SK-N-SH treated with all-trans-retinoic acid at 6 μM for 48 hours (cell line): Measurements from ENCODE around the gene AQP5.

Experiments
- BACH2 ChIP-seq: fragments of 250-450 bp; sonication (Bioruptor Pico); IDR thresholded peaks from 2 replicates; pipeline ENCODE4 v1.9.0; 2021; ENCODE audit warnings: mild to moderate bottlenecking, borderline replicate concordance
- CSDC2 ChIP-seq: fragments of 250-450 bp; sonication (Bioruptor Pico); IDR thresholded peaks from 2 replicates; pipeline ENCODE4 v1.5.0; 2020; ENCODE audit warnings: mild to moderate bottlenecking, moderate library complexity
- ISL1 ChIP-seq: fragments of 250-450 bp; sonication (Bioruptor Pico); IDR thresholded peaks from 2 replicates; pipeline ENCODE4 v2.1.2; 2022; ENCODE audit warnings: mild to moderate bottlenecking, moderate library complexity
- OSR1 ChIP-seq: fragments of 250-450 bp; sonication (Bioruptor Pico); IDR thresholded peaks from 2 replicates; pipeline ENCODE4 v1.8.0; 2022; ENCODE audit warnings: moderate library complexity, mild to moderate bottlenecking, inconsistent platforms
- RARB ChIP-seq: fragments of 250-450 bp; sonication (Bioruptor Pico); IDR thresholded peaks from 2 replicates; pipeline ENCODE4 v1.8.0; 2021; ENCODE audit warnings: mild to moderate bottlenecking, moderate library complexity
- SNAI2 ChIP-seq: fragments of 250-450 bp; sonication (Bioruptor Pico); IDR thresholded peaks from 2 replicates; pipeline ENCODE4 v1.5.0; 2020; ENCODE audit warnings: mild to moderate bottlenecking, moderate library complexity
- ZC3H10 ChIP-seq: fragments of 250-450 bp; sonication (Bioruptor Pico); IDR thresholded peaks from 2 replicates; pipeline ENCODE4 v1.5.1; 2021; ENCODE audit warnings: mild to moderate bottlenecking, moderate library complexity
- ZFP3 ChIP-seq: fragments of 250-450 bp; sonication (Bioruptor Pico); IDR thresholded peaks from 2 replicates; pipeline ENCODE4 v1.5.0; 2020; ENCODE audit warnings: mild to moderate bottlenecking, moderate library complexity
- ZFP30 ChIP-seq: fragments of 450-650 bp; formaldehyde crosslinking; IDR thresholded peaks from 2 replicates; pipeline ENCODE4 v1.5.0; 2022; ENCODE audit warnings: mild to moderate bottlenecking, moderate library complexity
- ZNF565 ChIP-seq: fragments of 450-650 bp; formaldehyde crosslinking; conservative IDR thresholded peaks from 2 replicates; pipeline ENCODE4 v1.5.0; 2020; ENCODE audit warnings: low read depth, mild to moderate bottlenecking, moderate library complexity
- ZNF70 ChIP-seq: fragments of 450-650 bp; formaldehyde crosslinking; IDR thresholded peaks from 2 replicates; pipeline ENCODE4 v1.5.0; 2020; ENCODE audit warnings: mild to moderate bottlenecking, moderate library complexity
- ZNF8 ChIP-seq: fragments of 450-650 bp; formaldehyde crosslinking; IDR thresholded peaks from 2 replicates; pipeline ENCODE4 v1.5.0; 2020; ENCODE audit warnings: mild to moderate bottlenecking, moderate library complexity
- TF ChIP-seq, protein P1 (sequence below): fragments of 250-450 bp; sonication (Bioruptor Pico); IDR thresholded peaks from 2 replicates; pipeline ENCODE4 v1.8.0; 2020; ENCODE audit warnings: mild to moderate bottlenecking, moderate library complexity, borderline replicate concordance

DNA sequence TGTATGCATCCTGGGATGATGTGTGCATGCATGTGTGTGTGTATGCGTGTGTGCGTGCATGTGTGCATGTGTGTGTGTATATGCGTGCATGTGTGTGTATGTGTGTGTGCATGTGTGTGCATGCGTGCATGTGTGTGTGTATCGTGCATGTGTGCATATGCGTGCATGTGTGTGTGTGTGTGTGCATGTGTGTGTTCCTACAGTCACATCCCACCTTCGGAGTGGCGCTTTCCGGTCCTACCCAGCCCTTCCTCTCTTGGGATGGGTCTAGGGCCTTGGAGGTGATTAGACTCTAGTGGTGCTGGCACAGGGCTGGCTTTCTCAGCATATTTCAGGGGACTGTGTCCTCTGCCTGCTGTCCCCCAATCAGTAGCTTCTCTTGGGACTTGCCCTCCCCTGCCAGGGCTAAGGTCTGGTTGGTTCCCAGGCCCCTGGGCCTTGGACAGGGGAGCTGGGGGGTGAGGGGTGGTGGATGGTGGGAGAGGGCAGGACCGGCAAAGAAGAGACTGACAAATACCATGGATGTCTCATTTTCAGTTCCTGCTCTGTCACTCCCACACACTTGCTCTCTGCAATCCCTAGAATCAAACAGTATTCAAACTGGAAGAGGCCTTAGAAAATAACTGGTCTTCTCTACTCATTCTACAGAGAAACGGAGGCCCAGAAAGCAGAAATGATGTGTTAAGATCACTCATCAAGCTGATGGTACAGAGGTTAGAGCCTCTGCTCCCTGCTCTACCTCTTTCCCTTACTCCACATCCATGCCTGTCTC, 36.1 kb upstream of the AQP5 start:
- no peak for TF ChIP-seq ZNF70 (CRISPR knock-in tag)
- no peak for TF ChIP-seq ZFP30 (CRISPR knock-in tag)
- TF ChIP-seq ZNF8 (CRISPR knock-in tag), result no peak
- TF ChIP-seq SNAI2 (CRISPR knock-in tag), result no peak
- TF ChIP-seq CSDC2, result no peak
- TF ChIP-seq, protein P1, sequence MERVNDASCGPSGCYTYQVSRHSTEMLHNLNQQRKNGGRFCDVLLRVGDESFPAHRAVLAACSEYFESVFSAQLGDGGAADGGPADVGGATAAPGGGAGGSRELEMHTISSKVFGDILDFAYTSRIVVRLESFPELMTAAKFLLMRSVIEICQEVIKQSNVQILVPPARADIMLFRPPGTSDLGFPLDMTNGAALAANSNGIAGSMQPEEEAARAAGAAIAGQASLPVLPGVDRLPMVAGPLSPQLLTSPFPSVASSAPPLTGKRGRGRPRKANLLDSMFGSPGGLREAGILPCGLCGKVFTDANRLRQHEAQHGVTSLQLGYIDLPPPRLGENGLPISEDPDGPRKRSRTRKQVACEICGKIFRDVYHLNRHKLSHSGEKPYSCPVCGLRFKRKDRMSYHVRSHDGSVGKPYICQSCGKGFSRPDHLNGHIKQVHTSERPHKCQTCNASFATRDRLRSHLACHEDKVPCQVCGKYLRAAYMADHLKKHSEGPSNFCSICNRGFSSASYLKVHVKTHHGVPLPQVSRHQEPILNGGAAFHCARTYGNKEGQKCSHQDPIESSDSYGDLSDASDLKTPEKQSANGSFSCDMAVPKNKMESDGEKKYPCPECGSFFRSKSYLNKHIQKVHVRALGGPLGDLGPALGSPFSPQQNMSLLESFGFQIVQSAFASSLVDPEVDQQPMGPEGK (CRISPR knock-in tag), result no peak
- no peak for TF ChIP-seq ZFP3 (CRISPR knock-in tag)
- TF ChIP-seq OSR1 (CRISPR knock-in tag), result no peak
- TF ChIP-seq ZC3H10 (CRISPR knock-in tag), result no peak
- TF ChIP-seq BACH2 (CRISPR knock-in tag), result no peak
- no peak for TF ChIP-seq ZNF565 (CRISPR knock-in tag)
- TF ChIP-seq RARB (CRISPR knock-in tag), result no peak
- no peak for TF ChIP-seq ISL1 (CRISPR knock-in tag)
